ENCODE data around the gene ZNF423. TPM values are rescaled to one million over a fixed set of nuclear protein-coding genes. Genes with fewer than 3 reads are reported as not detected.

ZNF423 gene
- total and polyA plus RNA-seq, 2 experiments from 2014 or later, result 14.9 to 41.8 TPM

GRCh38 chr16:49651226-49651625 is 204.7 kb downstream of the ZNF423 start:
- TF ChIP-seq ZNF114 (CRISPR knock-in tag; IDR thresholded peaks at IDR 0.05) (no peak), ZNF462 (CRISPR knock-in tag; IDR thresholded peaks at IDR 0.05) (no peak), ZNF331 (CRISPR knock-in tag; IDR thresholded peaks at IDR 0.05; ENCODE audit: low read depth) (no peak), CTCF (conservative IDR thresholded peaks at IDR 0.05; ENCODE audit: low read depth in 2 of 2) (no peak), STAT1 (IDR thresholded peaks at IDR 0.05; ENCODE audit: unreplicated experiment) (no peak)
- ATAC-seq, result no peak
- Histone ChIP-seq H3K27ac (ENCODE audit: low read depth) (no peak overlapping the region), H3K4me2 (no peak overlapping the region), H3F3A (replicated peaks; ENCODE audit: low read depth) (no peaks in the 10 kb centered on the region), H3K4me1 (ENCODE audit: insufficient read depth) (peaks cover 3% of the 10 kb centered on the region; the same call in 1 of the 2 replicates), H3K4me3 (no peak overlapping the region), H3K9me2 (ENCODE audit: insufficient read depth) (no peaks in the 10 kb centered on the region), H3K79me2 (replicated peaks; ENCODE audit: insufficient read depth) (no peaks in the 10 kb centered on the region), H3K36me3 (ENCODE audit: insufficient read depth) (peaks cover 3% of the 10 kb centered on the region; the same call in 1 of the 2 replicates), H3K27me3 (ENCODE audit: insufficient read depth) (no peaks in the 10 kb centered on the region), H2AFZ (no peak overlapping the region), H4K20me1 (replicated peaks; ENCODE audit: insufficient read depth) (no peaks in the 10 kb centered on the region)
- Mint-ChIP-seq H3K9me3 (peaks cover 32% of the 10 kb centered on the region), H3K4me3 (no peak overlapping the region), H3K4me1 (peaks cover 17% of the 10 kb centered on the region; the same call in 2 of the 3 replicates), H3K27me3 (ENCODE audit: insufficient read depth, low read depth, poor library complexity) (peaks cover 4% of the 10 kb centered on the region), H3K36me3 (ENCODE audit: low read depth) (peaks cover 29% of the 10 kb centered on the region), H3K27ac (no peak overlapping the region)
- DNase-seq (ENCODE audit: low spot score), result no peak
